Breast epithelium (tissue), 4 donors: ENCODE data around the gene FERMT3. TPM values are rescaled to one million over a fixed set of nuclear protein-coding genes. Genes with fewer than 3 reads are reported as not detected.
"Not testable (repeated sequence)": the region's sequence is repeated elsewhere in the genome, so short reads cannot be mapped to it uniquely, and the experiment has no call there.

Source experiments
- DNase-seq, 2 donors: peaks; one replicate each; pipeline ENCODE4 v3.0.0-alpha.2; 2019; ENCODE audit warnings: low spot score in 2 of 2
- H3K27ac ChIP-seq, 2 donors: fragments of 200-600 bp; sonication (generic) in 1 of 2; one replicate each; pipeline ENCODE4 v1.5.1; 2016 to 2019; ENCODE audit warnings: mild to moderate bottlenecking in 1 of 2
- H3K27me3 ChIP-seq, 2 donors: fragments of 200-600 bp; sonication (generic) in 1 of 2; one replicate each; pipeline versions ENCODE4 v1.5.1 to v1.6.0; 2017 to 2019; ENCODE audit warnings: control low read depth in 1 of 2, mild to moderate bottlenecking in 1 of 2
- H3K36me3 ChIP-seq: fragments of 200-600 bp; one replicate; pipeline ENCODE4 v1.5.1; 2019
- H3K4me1 ChIP-seq, 2 donors: fragments of 200-600 bp; sonication (generic); one replicate each; pipeline ENCODE4 v1.5.1; 2016 to 2019; ENCODE audit warnings: control low read depth in 1 of 2
- H3K4me3 ChIP-seq, 3 donors: fragments of 200-600 bp; sonication (generic); 1 replicate in 2 of 3; 2 replicates in 1 of 3; pipeline ENCODE4 v1.5.1; 2016 to 2019; ENCODE audit warnings: mild to moderate bottlenecking in 3 of 3, moderate library complexity in 2 of 3
- H3K9me3 ChIP-seq, 2 donors: fragments of 200-600 bp; sonication (generic) in 1 of 2; one replicate each; pipeline ENCODE4 v1.5.1; 2016 to 2019; ENCODE audit warnings: control low read depth in 1 of 2
- POLR2A ChIP-seq: fragments of 450-650 bp; IDR thresholded peaks from one replicate; pipeline ENCODE4 v1.6.1; 2016; ENCODE audit warnings: antibody characterized with exemption, mild to moderate bottlenecking, moderate library complexity
- POLR2AphosphoS5 ChIP-seq, 3 donors: sonication (generic); formaldehyde crosslinking; IDR thresholded peaks; one replicate each; pipeline ENCODE4 v1.6.1; 2017; ENCODE audit warnings: antibody characterized with exemption in 3 of 3
- intact Hi-C: fragments of 100-400 bp; cut with DNase I; formaldehyde crosslinking; loops from one replicate; pipeline ENCODE4 v1.15.1; 2023; ENCODE audit warnings: low total_unique reads
- total RNA-seq, 3 donors: library from RNA; depleted of rRNA; stranded (reverse); fragments of >200 nt; gene quantifications; one replicate each; pipeline ENCODE4 v1.1.0, GENCODE V29; 2016
- TF ChIP-seq, protein P1 (sequence below), 3 donors: fragments of 450-650 bp; IDR thresholded peaks; one replicate each; pipeline ENCODE4 v1.5.1; 2016 to 2017; ENCODE audit warnings: antibody characterized with exemption in 3 of 3, mild to moderate bottlenecking in 3 of 3, moderate library complexity in 3 of 3

The FERMT3 gene
- total RNA-seq, 3 donors from 2014 or later, result 14.0 to 42.2 (median 17.4) TPM

DNA sequence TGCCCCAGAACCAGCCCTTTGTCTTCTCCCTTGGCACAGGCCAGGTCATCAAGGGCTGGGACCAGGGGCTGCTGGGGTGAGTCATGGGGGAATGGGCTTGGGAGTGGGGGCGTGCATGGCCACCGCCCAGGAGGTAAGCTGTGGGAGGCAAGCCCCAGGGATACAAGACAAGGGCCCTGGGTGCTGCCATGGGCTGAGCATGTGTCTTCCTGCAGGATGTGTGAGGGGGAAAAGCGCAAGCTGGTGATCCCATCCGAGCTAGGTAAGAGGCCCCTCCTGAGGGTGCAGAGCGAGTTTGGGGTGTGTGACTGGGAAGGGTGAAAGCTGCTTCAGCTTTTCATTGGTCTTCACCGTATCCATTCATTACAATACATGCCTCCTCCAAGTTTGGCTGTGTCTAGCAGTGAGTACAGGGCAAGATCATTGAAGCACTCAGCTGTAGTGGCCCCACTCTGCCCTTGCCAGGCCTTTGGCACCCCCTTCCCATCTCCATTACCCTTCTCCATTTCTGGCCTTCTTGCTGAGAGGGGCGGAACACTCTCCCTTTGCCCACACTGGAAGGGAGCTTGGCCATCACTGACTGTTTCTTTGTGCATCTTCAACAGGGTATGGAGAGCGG lies 36.8 kb downstream of the FERMT3 start:
- Histone ChIP-seq H3K27me3 (no peaks in the 10 kb centered on the region), H3K27ac (peak overlapping the region in 1 of 2 donors; percentile 17), H3K9me3 (no peaks in the 10 kb centered on the region), H3K36me3 (no peaks in the 10 kb centered on the region), H3K4me3 (no peak overlapping the region), H3K4me1 (peaks cover 10 to 12% of the 10 kb centered on the region in 2 donors)
- TF ChIP-seq, protein P1, sequence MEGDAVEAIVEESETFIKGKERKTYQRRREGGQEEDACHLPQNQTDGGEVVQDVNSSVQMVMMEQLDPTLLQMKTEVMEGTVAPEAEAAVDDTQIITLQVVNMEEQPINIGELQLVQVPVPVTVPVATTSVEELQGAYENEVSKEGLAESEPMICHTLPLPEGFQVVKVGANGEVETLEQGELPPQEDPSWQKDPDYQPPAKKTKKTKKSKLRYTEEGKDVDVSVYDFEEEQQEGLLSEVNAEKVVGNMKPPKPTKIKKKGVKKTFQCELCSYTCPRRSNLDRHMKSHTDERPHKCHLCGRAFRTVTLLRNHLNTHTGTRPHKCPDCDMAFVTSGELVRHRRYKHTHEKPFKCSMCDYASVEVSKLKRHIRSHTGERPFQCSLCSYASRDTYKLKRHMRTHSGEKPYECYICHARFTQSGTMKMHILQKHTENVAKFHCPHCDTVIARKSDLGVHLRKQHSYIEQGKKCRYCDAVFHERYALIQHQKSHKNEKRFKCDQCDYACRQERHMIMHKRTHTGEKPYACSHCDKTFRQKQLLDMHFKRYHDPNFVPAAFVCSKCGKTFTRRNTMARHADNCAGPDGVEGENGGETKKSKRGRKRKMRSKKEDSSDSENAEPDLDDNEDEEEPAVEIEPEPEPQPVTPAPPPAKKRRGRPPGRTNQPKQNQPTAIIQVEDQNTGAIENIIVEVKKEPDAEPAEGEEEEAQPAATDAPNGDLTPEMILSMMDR (IDR thresholded peaks at IDR 0.05), result no peak
- no peak for TF ChIP-seq POLR2A
- TF ChIP-seq POLR2AphosphoS5 (IDR thresholded peaks at IDR 0.05), result no peak
- no peak for DNase-seq
- intact Hi-C loops, result no loop called here

DNA sequence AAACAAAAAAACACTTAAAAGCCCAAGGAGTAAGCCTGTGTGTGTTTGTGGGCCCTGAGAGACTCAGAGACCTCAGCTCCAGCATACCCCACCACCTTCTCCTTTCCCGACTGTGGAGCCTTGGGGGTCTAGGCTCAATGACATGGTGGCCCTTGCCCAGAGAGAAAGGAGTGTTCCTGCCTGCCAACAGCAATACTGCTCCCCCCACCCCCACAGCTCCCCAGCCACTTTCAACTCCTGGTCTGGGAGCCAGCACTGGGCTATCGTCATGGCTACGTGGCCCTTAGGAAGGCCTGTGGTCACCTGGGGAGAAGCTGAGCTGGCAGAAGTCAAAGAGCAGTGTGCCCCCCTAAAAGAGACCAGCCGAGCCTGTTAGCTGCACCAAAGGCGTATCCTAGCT lies 37.6 kb downstream of the FERMT3 start:
- H3K27me3 ChIP-seq, result no peaks in the 10 kb centered on the region
- no peaks in the 10 kb centered on the region for H3K36me3 ChIP-seq
- TF ChIP-seq, protein P1 (IDR thresholded peaks at IDR 0.05), result no peak
- TF ChIP-seq POLR2AphosphoS5 (IDR thresholded peaks at IDR 0.05) (no peak), POLR2A (no peak)
- peak overlapping the region in 1 of 2 donors; percentile 17 for H3K27ac ChIP-seq
- DNase-seq, result no peak
- H3K9me3 ChIP-seq, result no peaks in the 10 kb centered on the region
- no peak overlapping the region for H3K4me3 ChIP-seq
- H3K4me1 ChIP-seq, result peaks cover 10 to 12% of the 10 kb centered on the region in 2 donors
- intact Hi-C loops, result no loop called here

DNA sequence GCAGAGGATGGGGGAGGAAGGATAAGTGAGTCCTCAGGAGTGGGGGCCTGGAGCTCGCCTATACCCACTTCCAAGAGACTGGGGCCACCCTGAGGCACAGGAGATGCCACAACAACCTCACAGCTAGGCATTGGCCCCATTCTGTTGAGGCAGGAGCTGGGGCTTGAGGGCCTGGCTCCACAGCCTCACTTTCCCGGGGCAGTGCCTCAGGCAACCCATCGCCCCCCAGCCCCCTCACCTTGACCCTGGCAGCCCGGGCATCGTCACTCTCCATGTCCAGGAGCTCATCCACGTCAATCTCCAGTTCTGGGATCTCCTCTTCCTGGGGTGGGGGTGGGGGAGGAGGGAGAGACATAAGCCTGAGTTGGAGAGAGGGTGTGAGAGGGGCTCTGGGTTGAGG lies 38.4 kb downstream of the FERMT3 start:
- Histone ChIP-seq H3K4me1 (peaks cover 10 to 12% of the 10 kb centered on the region in 2 donors), H3K36me3 (no peaks in the 10 kb centered on the region), H3K4me3 (peak overlapping the region; percentile 3 to 91 (median 76)), H3K27ac (peak overlapping the region; percentile 73 to 84), H3K27me3 (no peaks in the 10 kb centered on the region), H3K9me3 (no peaks in the 10 kb centered on the region)
- TF ChIP-seq, protein P1 (IDR thresholded peaks at IDR 0.05), result no peak
- no peak for TF ChIP-seq POLR2A
- no peak for TF ChIP-seq POLR2AphosphoS5 (IDR thresholded peaks at IDR 0.05)
- intact Hi-C loops, result no loop called here
- no peak for DNase-seq

DNA sequence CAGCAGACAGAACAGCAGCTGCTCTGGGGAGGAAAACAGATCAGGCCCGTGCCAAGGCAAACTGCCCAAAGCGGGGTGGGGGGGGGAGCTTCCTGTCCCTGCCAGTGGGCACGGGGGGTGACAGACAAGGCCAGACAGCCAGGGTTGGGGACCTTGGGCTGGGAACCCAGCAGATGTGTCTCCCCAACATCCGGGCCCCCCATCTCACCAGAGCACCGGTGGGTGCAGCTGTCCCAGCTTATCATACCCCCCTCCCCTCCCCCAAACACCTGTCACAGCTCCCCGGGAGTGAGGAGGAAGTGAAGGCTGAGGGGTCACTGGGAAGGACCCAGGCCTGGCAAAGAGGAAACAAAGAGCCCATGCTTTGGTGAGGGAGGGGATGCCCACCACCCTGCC lies 38.9 kb downstream of the FERMT3 start:
- intact Hi-C loops, result no loop called here
- no peak for DNase-seq
- peaks cover 7 to 12% of the 10 kb centered on the region in 2 donors for H3K4me1 ChIP-seq
- H3K36me3 ChIP-seq, result no peaks in the 10 kb centered on the region
- no peaks in the 10 kb centered on the region for H3K9me3 ChIP-seq
- TF ChIP-seq, protein P1 (IDR thresholded peaks at IDR 0.05), result no peak
- no peak for TF ChIP-seq POLR2AphosphoS5 (IDR thresholded peaks at IDR 0.05)
- TF ChIP-seq POLR2A, result no peak
- peak overlapping the region; percentile 71 to 91 (median 76) for H3K4me3 ChIP-seq
- H3K27ac ChIP-seq, result peak overlapping the region; percentile 73 to 84
- no peaks in the 10 kb centered on the region for H3K27me3 ChIP-seq

DNA sequence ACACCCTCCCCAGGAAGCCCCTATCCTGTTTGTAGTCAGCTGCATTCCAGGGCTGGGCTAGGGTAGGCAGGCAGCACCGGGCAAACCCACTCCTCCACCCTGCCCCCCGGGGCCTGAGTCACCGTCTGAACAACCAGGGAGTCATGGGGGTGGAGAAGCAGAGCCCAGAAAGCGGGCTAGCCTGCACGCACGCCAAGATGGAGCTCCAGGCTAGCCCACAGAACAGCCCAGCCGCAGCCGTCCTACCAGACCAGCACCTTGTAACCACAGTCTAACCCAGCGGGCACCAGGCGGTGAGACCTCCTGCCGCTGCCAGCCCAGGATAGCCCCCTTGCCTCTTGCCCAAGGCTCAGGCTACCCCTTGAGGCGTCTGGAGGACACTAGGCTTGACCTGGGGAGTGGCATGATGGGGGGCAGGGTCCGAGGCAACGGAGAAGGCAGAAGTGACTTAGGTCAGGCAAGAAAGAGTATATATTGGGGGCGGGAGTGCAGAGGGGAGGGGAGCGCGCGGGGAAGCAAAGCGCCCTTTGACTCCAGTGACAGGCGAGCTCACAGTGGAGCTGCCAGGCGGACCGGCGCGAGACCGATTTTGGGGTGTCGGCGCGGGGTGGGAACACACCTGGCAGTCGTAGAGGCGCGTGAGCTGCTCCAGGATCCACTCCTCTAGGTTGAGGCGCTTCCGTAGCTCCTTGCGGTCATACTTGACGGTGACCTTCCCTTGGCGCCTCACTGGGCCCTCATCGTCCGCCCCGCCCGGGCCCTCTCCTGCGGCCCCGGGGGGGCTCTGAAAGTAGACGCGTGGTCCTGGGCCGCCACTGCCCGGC lies 39.5 kb downstream of the FERMT3 start:
- H3K4me3 ChIP-seq, result peak overlapping the region; percentile 71 to 91 (median 76)
- H3K36me3 ChIP-seq, result no peaks in the 10 kb centered on the region
- DNase-seq, result peak; percentile 69 to 70
- intact Hi-C loops, result no loop called here
- TF ChIP-seq POLR2AphosphoS5 (IDR thresholded peaks at IDR 0.05), result peak in 1 of 3 donors; percentile 10
- TF ChIP-seq POLR2A, result no peak
- H3K4me1 ChIP-seq, result peaks cover 6 to 12% of the 10 kb centered on the region in 2 donors
- peak overlapping the region; percentile 73 to 84 for H3K27ac ChIP-seq
- H3K27me3 ChIP-seq, result no peaks in the 10 kb centered on the region
- H3K9me3 ChIP-seq, result no peaks in the 10 kb centered on the region

DNA sequence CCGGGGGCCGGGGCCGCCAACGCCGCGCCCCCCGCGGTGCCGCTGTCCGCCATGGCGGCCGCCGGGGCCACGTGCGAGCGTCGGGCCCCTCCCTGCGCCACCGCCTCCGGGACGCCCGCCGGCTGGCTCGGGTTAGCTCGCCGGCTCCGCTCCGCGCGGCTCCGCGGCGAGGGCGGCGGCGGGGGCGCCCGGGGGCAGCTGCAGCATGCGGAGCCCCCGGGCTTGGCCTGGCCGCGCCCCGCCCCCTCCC lies 40.0 kb downstream of the FERMT3 start:
- H3K36me3 ChIP-seq, DNase-seq, H3K9me3 ChIP-seq, intact Hi-C loops, H3K27me3 ChIP-seq: not testable (repeated sequence)
- Histone ChIP-seq H3K27ac (peak overlapping the region; percentile 73 to 84), H3K4me3 (peak overlapping the region; percentile 71 to 91 (median 76)), H3K4me1 (peaks cover 6 to 12% of the 10 kb centered on the region in 2 donors)
